Measurements from ENCODE around the gene SLC16A3. TPM values are rescaled to one million over a fixed set of nuclear protein-coding genes. Genes with fewer than 3 reads are reported as not detected.
A peak's percentile ranks its signal among the peaks of the same experiment; 100 is the strongest.

The SLC16A3 gene
- total and polyA plus RNA-seq, 10 of the 15 experiments (the other 5 are each of a cell fraction or from before 2014, with no cell fraction given), result 0.10 to 46.5 (median 8.0) TPM

DNA sequence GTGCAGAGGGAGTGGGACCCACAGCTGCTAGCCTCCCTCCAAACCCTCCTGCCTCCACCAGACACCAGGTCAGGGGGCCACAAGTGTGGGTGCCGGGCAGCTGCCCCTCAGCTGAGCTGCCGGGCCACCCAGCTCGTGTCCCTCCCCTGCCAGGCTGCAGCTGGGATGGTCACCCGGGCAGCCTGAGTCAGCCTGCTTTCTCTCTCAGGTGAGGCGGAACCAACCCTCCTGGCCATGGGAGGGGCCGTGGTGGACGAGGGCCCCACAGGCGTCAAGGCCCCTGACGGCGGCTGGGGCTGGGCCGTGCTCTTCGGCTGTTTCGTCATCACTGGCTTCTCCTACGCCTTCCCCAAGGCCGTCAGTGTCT lies 6.9 kb downstream of the SLC16A3 start:
- ChIA-PET SMC1A (ENCODE audit: uncharacterized antibody, unreplicated experiment) (interaction anchor here (0.9 to 1.8 kb wide), 4 partner anchors 27 to 115 kb away, joined by 3 to 6 read pairs (median 4); no protein-coding TSS in a partner anchor), RAD21 (ENCODE audit: unreplicated experiment) (interaction anchor here (1.3 to 2.2 kb wide), 7 partner anchors 30 to 206 kb away, joined by 3 to 8 read pairs (median 5); no protein-coding TSS in a partner anchor), POLR2A (interaction anchor here (0.9 kb wide), 1 partner anchor 15 kb away, joined by 3 read pairs; no protein-coding TSS in a partner anchor), CTCF (interaction anchor here (0.5 to 2.9 kb wide), 18 partner anchors 21 to 110 kb away, joined by 3 to 15 read pairs (median 4); partner anchors contain the start of gene CD7)
- DNase-seq (ENCODE audit: low read depth, low spot score) (no peak), ATAC-seq (no peak), FAIRE-seq (no peak)
- in situ Hi-C loops (cut with MboI), result no loop called here
- Histone ChIP-seq H3K9me3 (replicated peaks; ENCODE audit: control insufficient read depth, insufficient read depth, low read length) (no peaks in the 10 kb centered on the region), H3K4me1 (ENCODE audit: control insufficient read depth, insufficient read depth, low read length) (peaks cover 58% of the 10 kb centered on the region), H4K20me1 (ENCODE audit: control insufficient read depth, insufficient read depth) (peaks cover 3% of the 10 kb centered on the region; the same call in 1 of the 2 replicates), H2AFZ (ENCODE audit: control insufficient read depth, low read depth, low read length) (no peak overlapping the region), H3K27me3 (replicated peaks in 1 of 2; ENCODE audit: control insufficient read depth in 2 of 2, insufficient read depth in 2 of 2, low read length in 1 of 2) (no peaks in the 10 kb centered on the region), H3K4me2 (ENCODE audit: control insufficient read depth, insufficient read depth) (0 out of 2 replicates have a peak overlapping the region, but pooled peaks have one; percentile 13), H3K9ac (ENCODE audit: control insufficient read depth, insufficient read depth, low read length) (no peak overlapping the region), H3K79me2 (ENCODE audit: control insufficient read depth, insufficient read depth, low read length) (peaks cover 54% of the 10 kb centered on the region), H3K4me3 (no peak overlapping the region), H3K36me3 (ENCODE audit: control insufficient read depth in 2 of 2, insufficient read depth in 2 of 2, low read length in 1 of 2) (peaks cover 4 to 27% of the 10 kb centered on the region in 2 experiments; a peak in 3 of 4 replicates), H3K27ac (ENCODE audit: control insufficient read depth, insufficient read depth) (no peak overlapping the region)
- 74% methylated on average over 15 of the region's 15 CpGs for WGBS (ENCODE audit: insufficient coverage, insufficient replicate concordance, low lambda C conversion rate, missing lambda C conversion rate)
- TF ChIP-seq, protein P1, sequence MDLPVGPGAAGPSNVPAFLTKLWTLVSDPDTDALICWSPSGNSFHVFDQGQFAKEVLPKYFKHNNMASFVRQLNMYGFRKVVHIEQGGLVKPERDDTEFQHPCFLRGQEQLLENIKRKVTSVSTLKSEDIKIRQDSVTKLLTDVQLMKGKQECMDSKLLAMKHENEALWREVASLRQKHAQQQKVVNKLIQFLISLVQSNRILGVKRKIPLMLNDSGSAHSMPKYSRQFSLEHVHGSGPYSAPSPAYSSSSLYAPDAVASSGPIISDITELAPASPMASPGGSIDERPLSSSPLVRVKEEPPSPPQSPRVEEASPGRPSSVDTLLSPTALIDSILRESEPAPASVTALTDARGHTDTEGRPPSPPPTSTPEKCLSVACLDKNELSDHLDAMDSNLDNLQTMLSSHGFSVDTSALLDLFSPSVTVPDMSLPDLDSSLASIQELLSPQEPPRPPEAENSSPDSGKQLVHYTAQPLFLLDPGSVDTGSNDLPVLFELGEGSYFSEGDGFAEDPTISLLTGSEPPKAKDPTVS (IDR thresholded peaks at IDR 0.05; ENCODE audit: low read depth, low read length), result no peak
- TF ChIP-seq LARP7 (IDR thresholded peaks at IDR 0.05) (0 out of 2 replicates have a peak, but pooled peaks have one; percentile 12), POLR2AphosphoS5 (IDR thresholded peaks at IDR 0.05; ENCODE audit: low read length) (0 out of 2 replicates have a peak, but pooled peaks have one; percentile 8)
- BruUV-seq (replicated peaks), result no TSS peak
- intact Hi-C loops (cut with micrococcal nuclease; ENCODE audit: unreplicated experiment), result no loop called here
